ENCODE data around the gene EPHA7. TPM values are rescaled to one million over a fixed set of nuclear protein-coding genes. Genes with fewer than 3 reads are reported as not detected.

EPHA7 gene
- total RNA-seq, 1 experiment from 2014 or later: not detected

DNA sequence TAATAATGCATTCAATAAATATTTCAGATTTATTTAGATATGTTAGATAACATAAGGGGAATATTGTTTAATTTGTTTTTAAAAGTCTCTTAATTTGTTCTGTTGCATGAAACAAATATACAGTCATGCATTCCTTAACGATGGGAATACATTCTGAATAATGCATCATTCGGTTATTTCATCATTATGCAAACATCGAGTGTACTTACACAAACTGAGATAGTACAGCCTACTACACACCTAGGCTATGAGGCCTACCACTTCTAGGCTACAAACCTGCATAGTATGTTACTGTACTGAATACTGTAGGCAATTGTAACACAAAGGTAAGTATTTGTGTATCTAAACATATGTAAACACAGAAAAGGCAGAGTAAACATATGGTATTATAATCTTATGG, 118.7 kb downstream of the EPHA7 start:
- H3K9me3 Mint-ChIP-seq (ENCODE audit: unreplicated experiment): no peaks in the 10 kb centered on the region
- TF ChIP-seq, protein P1, sequence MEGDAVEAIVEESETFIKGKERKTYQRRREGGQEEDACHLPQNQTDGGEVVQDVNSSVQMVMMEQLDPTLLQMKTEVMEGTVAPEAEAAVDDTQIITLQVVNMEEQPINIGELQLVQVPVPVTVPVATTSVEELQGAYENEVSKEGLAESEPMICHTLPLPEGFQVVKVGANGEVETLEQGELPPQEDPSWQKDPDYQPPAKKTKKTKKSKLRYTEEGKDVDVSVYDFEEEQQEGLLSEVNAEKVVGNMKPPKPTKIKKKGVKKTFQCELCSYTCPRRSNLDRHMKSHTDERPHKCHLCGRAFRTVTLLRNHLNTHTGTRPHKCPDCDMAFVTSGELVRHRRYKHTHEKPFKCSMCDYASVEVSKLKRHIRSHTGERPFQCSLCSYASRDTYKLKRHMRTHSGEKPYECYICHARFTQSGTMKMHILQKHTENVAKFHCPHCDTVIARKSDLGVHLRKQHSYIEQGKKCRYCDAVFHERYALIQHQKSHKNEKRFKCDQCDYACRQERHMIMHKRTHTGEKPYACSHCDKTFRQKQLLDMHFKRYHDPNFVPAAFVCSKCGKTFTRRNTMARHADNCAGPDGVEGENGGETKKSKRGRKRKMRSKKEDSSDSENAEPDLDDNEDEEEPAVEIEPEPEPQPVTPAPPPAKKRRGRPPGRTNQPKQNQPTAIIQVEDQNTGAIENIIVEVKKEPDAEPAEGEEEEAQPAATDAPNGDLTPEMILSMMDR (IDR thresholded peaks at IDR 0.05; ENCODE audit: insufficient read depth in 1 of 2, low read depth in 1 of 2, low read length in 1 of 2, severe bottlenecking in 1 of 2, unreplicated experiment in 1 of 2): no peak
- Histone ChIP-seq H3K36me3 (ENCODE audit: control insufficient read depth, insufficient read depth, low read length) (no peaks in the 10 kb centered on the region), H3K9me3 (no peaks in the 10 kb centered on the region), H3K4me3 (ENCODE audit: low read depth, low read length) (no peak overlapping the region), H3K4me1 (no peaks in the 10 kb centered on the region), H3K27me3 (replicated peaks; ENCODE audit: control insufficient read depth, insufficient read depth, low read length) (no peaks in the 10 kb centered on the region)
- no TSS peak for BruUV-seq (replicated peaks)
- ChIA-PET POLR2A (no interaction called here), CTCF (no interaction called here)
- no peaks in the 10 kb centered on the region for H3K4me1 Mint-ChIP-seq (ENCODE audit: low read depth, unreplicated experiment)
- intact Hi-C loops (cut with micrococcal nuclease; ENCODE audit: unreplicated experiment): no loop called here
- no peaks in the 10 kb centered on the region for H3K36me3 Mint-ChIP-seq (ENCODE audit: insufficient read depth, unreplicated experiment)
- DNase-seq: no peak
- H3K27ac Mint-ChIP-seq (ENCODE audit: unreplicated experiment): no peak overlapping the region
- H3K27me3 Mint-ChIP-seq (ENCODE audit: insufficient read depth, unreplicated experiment): no peaks in the 10 kb centered on the region
- H3K4me3 Mint-ChIP-seq (ENCODE audit: unreplicated experiment): no peak overlapping the region

DNA sequence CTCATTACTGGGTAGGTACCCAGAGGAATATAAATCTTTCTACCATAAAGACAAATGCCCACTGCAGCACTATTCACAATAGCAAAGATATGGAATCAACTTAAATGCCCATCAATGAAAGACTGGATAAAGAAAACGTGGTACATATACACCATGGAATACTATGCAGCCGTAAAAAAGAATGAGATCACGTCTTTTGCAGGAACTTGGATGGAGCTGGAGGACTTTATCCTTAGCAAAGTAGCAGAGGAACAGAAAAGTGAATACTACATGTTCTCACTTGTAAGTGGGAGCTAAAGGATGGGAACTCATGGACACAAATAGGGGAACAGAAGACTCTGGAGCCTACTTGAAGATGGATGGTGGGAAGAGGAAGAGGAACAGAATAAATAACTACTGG, 119.7 kb downstream of the EPHA7 start:
- H3K36me3 Mint-ChIP-seq (ENCODE audit: insufficient read depth, unreplicated experiment): no peaks in the 10 kb centered on the region

DNA sequence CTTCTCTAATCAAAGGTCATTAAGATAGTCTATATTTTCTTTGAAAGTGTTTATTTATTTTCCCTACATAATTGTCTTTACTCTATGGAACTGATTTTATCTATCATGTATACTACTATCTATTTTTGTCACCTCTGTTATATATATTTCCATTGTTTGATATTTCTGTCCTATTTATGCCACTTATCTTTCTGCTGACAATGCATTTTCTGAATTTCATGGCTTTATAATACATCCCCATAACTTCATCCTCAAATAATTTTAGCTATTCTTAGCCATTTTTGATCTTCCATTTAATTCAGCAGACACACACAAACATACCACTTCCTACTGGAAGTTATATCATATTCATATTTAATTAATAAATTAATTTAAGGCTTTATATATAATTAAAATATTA, 123.7 kb downstream of the EPHA7 start:
- H3K4me3 ChIP-seq (ENCODE audit: low read depth, low read length): no peak overlapping the region
- Mint-ChIP-seq H3K27me3 (ENCODE audit: insufficient read depth, unreplicated experiment) (peaks cover 2% of the 10 kb centered on the region), H3K27ac (ENCODE audit: unreplicated experiment) (no peak overlapping the region), H3K9me3 (ENCODE audit: unreplicated experiment) (no peaks in the 10 kb centered on the region), H3K36me3 (ENCODE audit: insufficient read depth, unreplicated experiment) (no peaks in the 10 kb centered on the region), H3K4me3 (ENCODE audit: unreplicated experiment) (no peak overlapping the region), H3K4me1 (ENCODE audit: low read depth, unreplicated experiment) (no peaks in the 10 kb centered on the region)
- no TSS peak for BruUV-seq (replicated peaks)
- no peaks in the 10 kb centered on the region for H3K27me3 ChIP-seq (replicated peaks; ENCODE audit: control insufficient read depth, insufficient read depth, low read length)
- ChIA-PET POLR2A (no interaction called here), CTCF (no interaction called here)
- DNase-seq: no peak
- intact Hi-C loops (cut with micrococcal nuclease; ENCODE audit: unreplicated experiment): no loop called here
- H3K4me1 ChIP-seq: no peaks in the 10 kb centered on the region
- H3K9me3 ChIP-seq: no peaks in the 10 kb centered on the region
- H3K36me3 ChIP-seq (ENCODE audit: control insufficient read depth, insufficient read depth, low read length): no peaks in the 10 kb centered on the region
- TF ChIP-seq, protein P1 (IDR thresholded peaks at IDR 0.05; ENCODE audit: insufficient read depth in 1 of 2, low read depth in 1 of 2, low read length in 1 of 2, severe bottlenecking in 1 of 2, unreplicated experiment in 1 of 2): no peak

More for the DNA sequence above, 119.7 kb downstream of the EPHA7 start:
- Mint-ChIP-seq H3K27me3 (ENCODE audit: insufficient read depth, unreplicated experiment) (peaks cover 2% of the 10 kb centered on the region), H3K4me1 (ENCODE audit: low read depth, unreplicated experiment) (no peaks in the 10 kb centered on the region), H3K9me3 (ENCODE audit: unreplicated experiment) (no peaks in the 10 kb centered on the region), H3K27ac (ENCODE audit: unreplicated experiment) (no peak overlapping the region), H3K4me3 (ENCODE audit: unreplicated experiment) (no peak overlapping the region)
- BruUV-seq (replicated peaks): no TSS peak
- intact Hi-C loops (cut with micrococcal nuclease; ENCODE audit: unreplicated experiment): no loop called here
- no peak for DNase-seq
- Histone ChIP-seq H3K4me3 (ENCODE audit: low read depth, low read length) (no peak overlapping the region), H3K9me3 (no peaks in the 10 kb centered on the region), H3K4me1 (no peaks in the 10 kb centered on the region), H3K36me3 (ENCODE audit: control insufficient read depth, insufficient read depth, low read length) (no peaks in the 10 kb centered on the region), H3K27me3 (replicated peaks; ENCODE audit: control insufficient read depth, insufficient read depth, low read length) (no peaks in the 10 kb centered on the region)
- TF ChIP-seq, protein P1 (IDR thresholded peaks at IDR 0.05; ENCODE audit: insufficient read depth in 1 of 2, low read depth in 1 of 2, low read length in 1 of 2, severe bottlenecking in 1 of 2, unreplicated experiment in 1 of 2): no peak
- ChIA-PET CTCF (no interaction called here), POLR2A (no interaction called here)

All from Caco-2 (cell line).